Kidney capillary endothelial cell (primary cell): Measurements from ENCODE around the gene FAM50B.
"Not testable (repeated sequence)": the region's sequence is repeated elsewhere in the genome, so short reads cannot be mapped to it uniquely, and the experiment has no call there.

Experiments used
- DNase-seq: peaks from one replicate; pipeline ENCODE4 v3.0.0-alpha.2; 2018; ENCODE audit warnings: low spot score

The FAM50B gene

GRCh38 chr6:3849681-3850450 lies 693 bp downstream of the FAM50B start:
- DNase-seq, result no peak

- DNase-seq, result no peak
These were observed 1.5 kb downstream of the FAM50B start for GRCh38 chr6:3850451-3851203.

GRCh38 chr6:3851839-3852238 lies 2.7 kb downstream of the FAM50B start:
- no peak for DNase-seq

GRCh38 chr6:3852391-3852790 lies 3.2 kb downstream of the FAM50B start:
- DNase-seq, result no peak

GRCh38 chr6:3855866-3856265 lies 6.7 kb downstream of the FAM50B start:
- no peak for DNase-seq

- DNase-seq, result no peak
These were observed 7.4 kb downstream of the FAM50B start for GRCh38 chr6:3856576-3856975.

- no peak for DNase-seq
These were observed 8.6 kb downstream of the FAM50B start for GRCh38 chr6:3857468-3858456.

GRCh38 chr6:3859878-3860552 lies 10.8 kb downstream of the FAM50B start:
- no peak for DNase-seq

- no peak for DNase-seq
These were observed 12.3 kb downstream of the FAM50B start for GRCh38 chr6:3861424-3861823.

GRCh38 chr6:3862038-3862437 lies 12.9 kb downstream of the FAM50B start:
- no peak for DNase-seq

GRCh38 chr6:3863322-3863721 lies 14.1 kb downstream of the FAM50B start:
- DNase-seq, result not testable (repeated sequence)

GRCh38 chr6:3865463-3865862 lies 16.3 kb downstream of the FAM50B start:
- no peak for DNase-seq

GRCh38 chr6:3867641-3868502 lies 18.7 kb downstream of the FAM50B start:
- DNase-seq, result no peak

GRCh38 chr6:3868544-3868943 lies 19.4 kb downstream of the FAM50B start:
- DNase-seq, result no peak

- DNase-seq, result no peak
These were observed 20.1 kb downstream of the FAM50B start for GRCh38 chr6:3869284-3869631.

GRCh38 chr6:3869632-3870527 lies 20.7 kb downstream of the FAM50B start:
- no peak for DNase-seq

GRCh38 chr6:3870528-3870925 lies 21.4 kb downstream of the FAM50B start:
- no peak for DNase-seq

GRCh38 chr6:3871515-3871914 lies 22.3 kb downstream of the FAM50B start:
- no peak for DNase-seq

- DNase-seq, result no peak
These were observed 22.8 kb downstream of the FAM50B start for GRCh38 chr6:3871939-3872338.

- DNase-seq, result no peak
These were observed 23.2 kb downstream of the FAM50B start for GRCh38 chr6:3872370-3872854.
